ENCODE results near the gene BAIAP2L2. TPM values are rescaled to one million over a fixed set of nuclear protein-coding genes. Genes with fewer than 3 reads are reported as not detected.

The BAIAP2L2 gene
- total and polyA plus RNA-seq, 12 donors = 0.09 to 6.0 (median 0.55) TPM; not detected in 1

GRCh38 chr22:38103641-38104040 lies 6.8 kb downstream of the BAIAP2L2 start:
- WGBS, 4 donors = 67 to 84% (median 70%) methylated on average over 8 of the region's 8 CpGs
- H3K36me3 ChIP-seq (replicated peaks in 1 of 2) = no peaks in the 10 kb centered on the region
- no peaks in the 10 kb centered on the region for H3K4me1 ChIP-seq (replicated peaks in 1 of 2)
- no peak overlapping the region for H3K27ac ChIP-seq
- no peak for DNase-seq
- no peak for TF ChIP-seq POLR2A (IDR thresholded peaks at IDR 0.05)
- no peak for TF ChIP-seq CTCF (IDR thresholded peaks at IDR 0.05)
- intact Hi-C loops (cut with DNase I) = no loop called here
- no peak overlapping the region for H3K4me3 ChIP-seq
- no peaks in the 10 kb centered on the region for H3K27me3 ChIP-seq
- H3K9me3 ChIP-seq (replicated peaks in 1 of 3) = no peaks in the 10 kb centered on the region

- H3K4me3 ChIP-seq = no peak overlapping the region
- no peaks in the 10 kb centered on the region for H3K27me3 ChIP-seq
- no peaks in the 10 kb centered on the region for H3K9me3 ChIP-seq (replicated peaks in 1 of 3)
- H3K36me3 ChIP-seq (replicated peaks in 1 of 2) = no peaks in the 10 kb centered on the region
- H3K4me1 ChIP-seq (replicated peaks in 1 of 2) = peaks cover 0 to 3% of the 10 kb centered on the region in 2 donors
- WGBS, 4 donors = 63 to 72% (median 67%) methylated on average over 6 to 9 of the region's 9 CpGs
- intact Hi-C loops (cut with DNase I) = no loop called here
- peak overlapping the region in 1 of 5 donors; percentile 40 for H3K27ac ChIP-seq
- TF ChIP-seq POLR2A (IDR thresholded peaks at IDR 0.05) = no peak
- TF ChIP-seq CTCF (IDR thresholded peaks at IDR 0.05) = no peak
- no peak for DNase-seq
Measured at GRCh38 chr22:38098410-38099249, 11.9 kb downstream of the BAIAP2L2 start.

GRCh38 chr22:38097557-38098409 lies 12.7 kb downstream of the BAIAP2L2 start:
- no peak for DNase-seq
- no peak overlapping the region for H3K4me3 ChIP-seq
- peak overlapping the region in 1 of 5 donors; percentile 40 for H3K27ac ChIP-seq
- no peaks in the 10 kb centered on the region for H3K9me3 ChIP-seq (replicated peaks in 1 of 3)
- H3K36me3 ChIP-seq (replicated peaks in 1 of 2) = no peaks in the 10 kb centered on the region
- intact Hi-C loops (cut with DNase I) = no loop called here
- peaks cover 0 to 3% of the 10 kb centered on the region in 2 donors for H3K4me1 ChIP-seq (replicated peaks in 1 of 2)
- TF ChIP-seq CTCF (IDR thresholded peaks at IDR 0.05) (peak in 2 of 6 experiments; percentile 15 to 28), POLR2A (IDR thresholded peaks at IDR 0.05) (no peak)
- H3K27me3 ChIP-seq = no peaks in the 10 kb centered on the region
- WGBS, 4 donors = 38 to 54% (median 50%) methylated on average over 16 to 30 of the region's 32 CpGs

- Histone ChIP-seq H3K4me3 (no peak overlapping the region), H3K9me3 (replicated peaks in 1 of 3) (no peaks in the 10 kb centered on the region), H3K4me1 (replicated peaks in 1 of 2) (peaks cover 0 to 3% of the 10 kb centered on the region in 2 donors), H3K36me3 (replicated peaks in 1 of 2) (no peaks in the 10 kb centered on the region), H3K27me3 (no peaks in the 10 kb centered on the region), H3K27ac (no peak overlapping the region)
- no peak for DNase-seq
- whole genome bisulfite sequencing, 4 donors = 81 to 91% (median 89%) methylated on average over 11 to 15 of the region's 15 CpGs
- TF ChIP-seq POLR2A (IDR thresholded peaks at IDR 0.05) (no peak), CTCF (IDR thresholded peaks at IDR 0.05) (no peak)
- intact Hi-C loops (cut with DNase I) = no loop called here
Measured at GRCh38 chr22:38097058-38097457, 13.4 kb downstream of the BAIAP2L2 start.
